NCI-H2196 (cell line): ENCODE measurements around the gene HOXA3.

Experiments
- DNase-seq: peaks from one replicate; lab custom pipeline; 2025; ENCODE audit not compliant: unreplicated experiment; lab: John Stamatoyannopoulos, UW

HOXA3 gene

DNA sequence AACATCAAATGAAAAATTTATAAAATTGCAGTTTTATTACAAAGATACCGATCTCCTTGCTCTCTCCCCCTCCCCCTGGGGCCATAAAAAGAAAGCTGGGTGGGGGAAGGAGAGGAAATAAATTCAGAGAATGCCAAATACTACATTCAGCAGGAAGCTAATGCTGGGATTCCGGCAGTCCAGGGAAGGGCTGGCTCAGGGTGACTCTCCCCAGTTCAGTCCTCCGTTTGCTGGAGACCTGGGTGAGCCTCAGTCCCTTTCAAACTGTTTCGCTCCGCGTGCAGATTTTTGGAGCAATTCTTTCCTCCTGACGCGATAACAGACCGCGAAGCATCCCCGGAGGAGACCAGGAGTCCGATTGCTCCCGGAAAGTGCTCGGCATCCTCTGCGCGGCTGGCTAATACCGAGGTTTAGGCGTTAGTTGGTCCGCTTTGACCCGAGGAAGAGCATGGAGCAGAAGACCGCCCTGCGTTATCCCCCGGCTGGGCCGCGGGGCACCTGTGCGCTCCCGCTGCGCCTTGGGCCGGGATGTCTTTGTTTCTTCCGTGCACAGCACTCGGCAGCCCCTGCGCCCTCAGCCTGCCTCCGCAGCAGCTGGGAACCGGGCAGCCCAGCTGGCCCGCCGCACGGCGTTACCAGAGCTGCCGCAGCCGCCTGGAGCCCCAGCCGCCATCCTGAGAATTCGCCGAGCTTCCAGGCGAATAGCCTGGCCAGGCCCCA lies 46.0 kb downstream of the HOXA3 start:
- DNase-seq: no peak

DNA sequence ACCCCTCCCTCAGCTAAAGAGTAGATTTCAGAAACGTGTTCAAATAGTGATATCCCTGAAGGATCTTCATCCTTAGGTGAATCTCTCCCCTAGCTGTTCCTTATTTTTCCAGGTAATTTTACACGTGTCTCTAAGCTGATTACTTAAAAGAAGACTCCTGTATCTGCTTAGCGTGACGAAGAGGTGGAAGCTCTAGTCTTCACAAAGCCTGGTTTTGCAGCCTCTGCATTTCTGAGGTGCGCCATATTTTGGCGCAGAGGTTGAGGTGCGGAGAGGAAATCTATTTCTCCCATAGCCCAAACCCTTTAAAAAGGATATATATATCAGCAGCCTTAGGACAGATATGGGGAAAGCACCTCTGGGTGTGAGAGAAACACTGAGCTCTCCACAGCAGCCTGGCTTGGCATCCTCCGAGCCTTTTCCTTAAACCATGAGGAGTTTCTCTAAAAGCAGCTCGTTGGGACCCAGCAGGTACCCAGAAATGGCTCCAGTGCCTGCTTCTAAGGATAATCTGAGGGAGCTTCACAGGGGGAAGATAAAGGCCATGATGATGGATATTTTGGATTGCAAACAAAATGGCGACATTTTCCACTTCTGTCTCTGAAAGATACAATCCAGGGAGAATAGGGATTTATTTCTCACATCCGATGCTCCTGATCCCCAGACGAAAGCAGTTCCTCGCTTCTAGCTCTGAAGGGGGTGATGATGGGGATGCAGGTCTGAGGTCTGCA lies 46.9 kb downstream of the HOXA3 start:
- no peak for DNase-seq

DNA sequence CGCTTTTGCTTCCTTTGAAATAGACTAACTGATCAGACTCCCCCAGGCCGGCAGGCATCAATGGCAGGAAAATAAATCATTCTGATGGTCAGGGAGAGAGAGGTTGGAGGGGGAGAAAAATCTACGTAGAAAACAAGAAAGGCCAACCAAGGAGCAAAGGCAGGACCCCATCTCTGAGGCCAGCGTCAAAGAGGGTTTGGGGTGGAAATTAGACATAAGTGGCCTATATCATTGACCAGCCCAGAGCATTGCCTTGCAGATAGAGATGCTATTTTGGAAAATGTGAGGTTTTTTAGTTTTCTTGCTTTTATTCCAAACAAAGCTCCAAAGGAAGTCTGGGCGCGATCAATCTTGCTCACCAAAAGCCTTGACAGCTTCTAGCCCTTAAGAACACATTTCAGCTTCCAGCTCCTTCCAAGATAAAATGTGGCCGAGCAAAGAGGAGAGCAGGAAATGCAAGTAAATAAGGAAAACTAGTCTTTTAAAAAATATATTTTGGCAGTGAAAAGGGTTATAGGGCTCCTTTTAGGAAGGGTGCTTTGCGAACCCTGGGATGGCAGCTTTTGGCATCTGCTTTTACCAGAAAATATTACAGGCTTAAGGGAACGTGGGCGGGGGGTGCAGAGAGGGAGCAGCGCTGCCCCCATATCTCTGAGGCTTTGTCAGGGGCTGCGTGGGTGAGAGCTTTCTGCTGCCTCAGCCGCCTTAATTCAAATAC lies 47.9 kb downstream of the HOXA3 start:
- no peak for DNase-seq

DNA sequence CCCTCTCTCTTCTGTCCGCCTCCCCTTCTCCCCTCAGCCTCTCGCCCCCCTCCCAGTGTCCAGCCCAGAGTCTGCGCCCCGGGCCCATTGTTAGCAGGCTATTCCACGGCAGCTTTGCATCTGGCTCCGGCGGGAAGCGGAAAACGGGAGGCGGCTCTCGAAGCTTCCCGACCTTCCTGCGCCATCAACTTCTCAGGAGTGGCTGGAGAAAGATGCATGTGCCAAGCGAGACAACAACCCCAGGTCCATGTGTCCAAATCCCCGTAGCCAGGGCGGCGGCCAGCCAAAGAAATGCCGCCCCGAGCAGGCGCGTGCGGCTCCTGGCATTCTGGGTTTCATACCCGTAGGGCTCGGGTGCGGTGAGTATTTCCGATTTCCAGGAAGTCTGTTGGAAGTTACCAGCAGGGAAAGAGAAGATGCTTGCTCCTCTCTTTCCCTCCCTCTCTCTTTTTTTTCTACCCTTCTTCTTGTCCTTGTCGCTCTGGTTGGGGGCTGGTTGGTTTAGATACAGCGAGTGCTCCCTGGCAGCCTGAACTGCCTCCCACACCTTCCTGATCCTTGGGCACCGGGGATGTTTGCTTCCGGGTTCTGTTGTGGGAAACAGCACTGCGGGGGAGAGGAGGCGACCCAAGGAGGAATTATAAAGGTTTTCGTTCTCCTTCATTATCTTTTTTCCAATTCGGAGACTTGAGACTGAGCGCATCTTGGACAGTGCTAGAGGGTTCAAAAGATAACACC lies 48.7 kb downstream of the HOXA3 start:
- no peak for DNase-seq

DNA sequence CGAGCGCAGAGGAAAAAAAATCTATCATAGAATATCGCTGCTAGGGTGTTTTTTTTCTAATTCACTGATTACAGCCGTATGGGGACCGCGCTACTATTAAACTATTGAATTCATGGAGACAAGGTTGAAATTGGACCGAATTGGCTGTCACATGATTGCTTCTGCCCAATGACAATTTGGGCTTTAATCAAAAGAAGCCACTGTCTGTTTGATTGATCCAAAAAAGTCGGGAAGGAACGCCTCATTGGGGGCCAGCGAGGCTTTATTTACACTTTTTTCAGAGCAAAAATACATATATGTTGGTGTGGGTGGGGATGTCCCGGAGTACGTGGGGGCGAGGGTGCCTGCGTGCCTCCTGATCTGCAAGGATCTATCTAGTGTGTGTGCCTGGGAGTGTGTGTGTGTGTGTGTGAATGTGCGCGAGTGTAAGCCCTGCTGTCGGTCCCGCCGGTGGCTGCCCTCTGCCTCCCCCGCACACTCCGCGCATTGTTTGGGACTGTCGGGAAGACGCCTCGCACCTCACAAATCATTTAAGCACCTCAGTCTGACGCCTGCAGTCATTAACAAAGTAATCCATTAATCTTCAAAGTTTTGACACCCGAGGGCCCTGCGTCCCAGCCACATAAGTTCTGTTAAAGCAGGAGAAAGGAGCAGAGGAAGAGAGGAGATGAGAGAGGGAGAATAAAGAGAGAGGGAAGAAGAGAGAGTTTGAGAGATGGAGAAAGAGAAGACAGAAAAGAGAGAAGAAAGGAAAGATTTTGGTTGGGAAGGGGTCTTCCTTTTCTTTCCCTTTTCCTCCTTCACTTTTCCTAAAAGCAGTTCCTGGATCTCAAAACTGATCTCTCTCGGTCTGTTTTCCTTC lies 49.6 kb downstream of the HOXA3 start, which contains the start of gene HOXA2:
HOXA2 (minus strand) TSS at position 103 of the 862 bp plus-strand sequence. CDS start 183 bp downstream, outside the sequence.
- DNase-seq: no peak

DNA sequence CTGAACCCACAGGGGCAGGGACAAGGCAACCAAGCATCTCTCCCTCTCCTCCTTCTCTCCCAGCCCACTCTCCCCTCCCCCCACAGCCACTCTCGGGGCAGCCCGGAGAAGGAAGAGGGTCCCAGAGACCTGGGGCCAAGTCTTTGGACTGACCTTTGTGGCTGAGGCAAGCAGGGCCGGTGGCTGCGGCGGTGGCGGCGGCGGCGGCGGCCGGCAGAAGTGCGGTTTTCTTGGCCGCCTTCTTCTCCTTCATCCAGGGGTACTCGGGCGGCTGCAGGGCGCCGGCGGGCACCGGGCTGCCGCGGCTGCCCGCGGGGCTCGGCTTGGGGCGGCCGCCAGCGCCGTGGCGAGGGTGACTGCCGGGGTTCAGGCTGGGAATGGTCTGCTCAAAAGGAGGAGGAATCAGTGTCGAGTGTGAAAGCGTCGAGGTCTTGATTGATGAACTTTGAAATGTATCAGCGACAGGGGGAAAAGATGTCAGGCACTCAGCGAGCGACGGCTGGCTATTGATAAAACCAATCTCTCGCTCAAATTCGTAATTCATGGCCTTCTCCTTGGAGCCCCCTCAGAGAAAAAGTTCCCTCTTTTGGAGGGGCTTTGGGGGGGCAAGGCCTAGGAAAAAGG lies 50.3 kb downstream of the HOXA3 start:
- DNase-seq: no peak

DNA sequence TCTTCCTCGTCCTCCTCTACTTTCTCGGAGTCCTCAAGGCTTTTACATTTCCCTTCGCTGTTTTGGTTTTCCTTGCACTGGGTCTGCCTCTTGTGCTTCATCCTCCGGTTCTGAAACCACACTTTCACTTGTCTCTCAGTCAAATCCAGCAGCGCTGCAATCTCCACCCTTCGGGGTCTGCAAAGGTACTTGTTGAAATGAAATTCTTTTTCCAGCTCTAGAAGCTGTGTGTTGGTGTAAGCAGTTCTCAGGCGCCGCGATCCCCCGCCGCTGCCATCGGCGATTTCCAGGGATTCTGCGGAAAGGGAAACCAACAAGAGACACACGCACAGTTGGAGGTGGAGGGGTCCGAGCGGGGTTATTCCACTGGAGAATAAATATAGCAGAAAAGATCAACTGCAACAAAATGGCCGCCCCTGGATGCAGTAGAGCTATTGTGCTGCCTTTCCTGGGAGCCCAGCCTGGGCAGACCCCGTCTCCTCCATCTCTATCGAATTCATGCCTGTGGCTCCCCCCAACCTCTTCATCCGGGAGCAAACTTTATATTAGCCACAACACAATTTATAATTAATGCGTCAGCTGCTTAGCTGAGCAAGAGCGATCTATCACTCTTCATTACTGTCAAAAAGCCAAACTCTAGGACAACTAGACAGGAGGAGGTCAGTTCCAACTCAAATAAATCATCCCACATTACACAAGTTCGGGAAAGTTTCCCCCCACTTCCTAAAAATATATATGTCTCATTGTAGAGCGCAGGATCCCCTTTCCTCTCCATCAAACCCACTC lies 51.0 kb downstream of the HOXA3 start:
- no peak for DNase-seq

DNA sequence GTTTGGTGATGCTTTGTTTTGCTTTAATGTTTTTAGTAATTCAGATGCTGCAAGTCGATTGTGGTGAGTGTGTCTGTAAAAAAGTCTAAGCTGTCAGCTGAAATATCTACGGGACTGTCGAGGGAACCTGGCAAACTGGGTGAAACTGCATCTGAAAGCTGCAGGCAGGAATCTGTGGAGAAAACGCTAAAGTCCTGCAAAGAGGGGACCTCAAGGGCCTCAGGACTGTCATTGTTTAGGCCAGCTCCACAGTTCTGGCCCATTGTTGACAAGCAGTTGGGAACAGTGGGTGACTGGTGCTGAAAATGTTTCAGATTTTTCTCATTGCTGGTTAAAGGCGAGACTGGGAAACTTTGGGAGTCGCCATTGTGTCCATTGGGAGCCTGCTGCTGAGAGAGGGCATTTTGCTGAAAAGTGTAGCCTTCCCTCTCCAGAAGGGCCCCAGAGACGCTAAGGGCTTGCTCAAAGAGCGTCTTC lies 51.7 kb downstream of the HOXA3 start:
- DNase-seq: no peak

DNA sequence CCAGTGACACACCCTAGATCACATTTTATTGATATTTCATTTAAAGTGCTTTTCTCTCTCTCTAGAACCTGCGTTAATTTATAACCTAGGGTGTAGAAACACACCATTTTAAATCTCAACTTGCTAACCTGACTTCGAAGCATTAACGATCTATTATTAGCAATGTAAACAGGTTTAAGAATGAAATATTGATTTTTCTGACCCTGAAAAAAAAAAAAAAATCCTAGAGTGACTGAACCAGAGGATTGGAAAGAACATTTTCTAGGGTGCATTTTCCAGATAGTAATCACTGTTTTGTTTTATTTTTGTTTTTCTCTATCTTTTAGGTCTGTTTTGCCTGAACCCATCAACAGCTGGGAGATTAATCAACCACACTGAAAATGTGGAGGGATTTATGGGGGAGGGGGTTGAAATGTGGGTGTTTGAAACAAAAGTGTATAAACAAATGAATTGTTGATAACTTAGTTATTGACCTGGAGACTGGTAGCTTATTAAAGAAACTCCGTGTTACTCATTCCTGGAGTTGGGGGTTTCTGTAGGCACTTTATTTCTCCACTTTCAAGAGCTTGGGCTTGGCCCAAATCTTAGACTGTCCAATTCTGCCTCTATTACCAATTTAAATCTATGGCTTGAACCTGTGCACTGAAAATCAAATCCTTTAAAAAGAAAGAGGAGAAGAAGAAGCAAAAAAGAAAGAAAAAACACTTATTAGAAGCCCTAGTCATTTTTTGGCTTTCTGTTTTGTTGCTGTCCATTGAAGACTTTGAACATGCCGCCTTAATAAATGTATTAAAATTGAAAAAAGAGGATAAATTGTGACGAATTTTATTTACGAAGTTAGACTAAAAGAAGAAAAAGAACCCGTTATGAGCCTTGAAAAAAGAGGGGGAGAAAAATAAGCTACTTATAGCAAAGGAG lies 52.7 kb downstream of the HOXA3 start:
- DNase-seq: no peak

DNA sequence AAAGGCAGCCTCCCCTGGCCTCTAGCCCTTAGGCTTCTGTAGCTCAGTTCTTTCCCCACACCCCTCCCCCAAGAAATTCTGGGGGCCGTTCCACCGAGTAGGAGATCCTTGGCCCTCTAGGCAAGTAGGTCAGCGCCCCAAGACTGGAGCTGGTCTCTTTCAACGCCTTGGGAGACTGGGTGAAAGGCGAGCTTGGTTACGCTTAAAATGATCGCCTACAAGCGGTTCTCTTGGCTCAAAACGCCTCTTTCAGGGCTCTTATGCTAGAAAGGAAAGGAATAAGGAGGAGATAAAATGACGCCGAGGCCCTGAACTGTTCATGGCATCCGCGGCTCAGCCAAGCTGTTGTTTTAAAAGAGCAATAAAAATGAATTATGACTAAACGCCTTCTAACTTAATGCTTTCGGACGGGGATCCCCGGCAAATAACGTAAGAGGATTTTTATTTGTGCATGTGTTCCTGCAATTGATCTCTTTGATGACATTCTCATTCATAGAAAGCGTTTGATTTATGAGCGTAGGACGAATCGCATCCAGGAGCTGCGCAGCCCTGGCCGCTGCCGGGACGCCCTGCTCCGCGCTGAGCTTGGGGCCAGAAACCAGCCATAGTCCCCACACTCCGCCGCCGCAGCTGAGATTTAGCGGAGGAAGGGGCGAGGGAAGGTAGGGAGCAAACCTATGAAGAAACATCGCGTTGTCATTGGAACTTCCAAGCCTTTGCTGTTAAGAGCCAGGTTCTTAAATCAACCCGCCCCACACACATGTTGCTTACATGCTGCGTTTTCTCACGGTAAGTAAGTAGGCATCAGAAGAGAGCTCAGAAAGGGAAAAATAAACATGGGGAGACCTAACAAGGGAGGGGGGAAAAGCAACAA lies 53.6 kb downstream of the HOXA3 start:
- no peak for DNase-seq

DNA sequence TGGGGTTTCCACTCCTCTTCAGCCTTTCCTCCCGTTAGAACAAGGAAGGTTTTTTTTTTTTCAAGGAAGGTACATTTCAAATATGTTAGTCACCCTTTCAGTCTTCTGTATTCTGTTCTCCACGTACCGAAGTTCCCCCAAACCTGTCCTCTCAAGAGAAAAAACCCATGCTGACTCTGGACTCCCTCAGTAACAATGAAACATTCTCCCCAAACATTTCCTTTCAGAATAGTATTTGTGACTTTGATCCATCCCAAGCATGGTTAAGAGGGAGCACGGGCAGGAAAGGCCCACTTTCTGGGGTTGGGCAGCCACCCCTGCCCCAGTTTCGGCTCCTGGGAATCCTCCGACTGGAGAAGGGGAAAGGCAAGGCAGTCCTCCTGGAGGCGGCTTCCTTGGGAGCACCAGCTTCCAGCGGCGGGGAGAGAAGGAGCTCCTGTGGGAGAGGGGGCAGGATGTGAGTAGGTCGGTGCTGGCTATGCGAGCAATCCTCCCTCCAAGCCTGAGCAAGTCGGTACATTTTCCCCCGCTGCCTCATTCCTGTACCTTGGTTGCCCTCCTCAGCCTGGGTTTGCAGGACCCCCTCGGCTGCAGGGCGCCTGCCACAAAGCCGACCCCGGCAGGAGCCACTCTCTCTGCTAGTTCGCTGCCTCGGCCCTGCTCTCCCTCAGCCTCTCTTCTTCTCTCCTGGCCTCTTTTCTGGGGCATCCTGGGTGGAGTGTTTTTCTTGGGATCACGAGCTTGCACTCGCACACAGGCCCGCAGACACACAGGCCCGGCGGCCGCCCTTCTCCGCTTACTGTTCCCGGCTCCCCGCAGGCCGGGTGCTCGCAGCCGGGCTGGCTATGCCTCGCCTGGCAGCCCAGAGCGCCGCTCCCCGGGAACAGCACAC lies 54.5 kb downstream of the HOXA3 start:
- DNase-seq: no peak

DNA sequence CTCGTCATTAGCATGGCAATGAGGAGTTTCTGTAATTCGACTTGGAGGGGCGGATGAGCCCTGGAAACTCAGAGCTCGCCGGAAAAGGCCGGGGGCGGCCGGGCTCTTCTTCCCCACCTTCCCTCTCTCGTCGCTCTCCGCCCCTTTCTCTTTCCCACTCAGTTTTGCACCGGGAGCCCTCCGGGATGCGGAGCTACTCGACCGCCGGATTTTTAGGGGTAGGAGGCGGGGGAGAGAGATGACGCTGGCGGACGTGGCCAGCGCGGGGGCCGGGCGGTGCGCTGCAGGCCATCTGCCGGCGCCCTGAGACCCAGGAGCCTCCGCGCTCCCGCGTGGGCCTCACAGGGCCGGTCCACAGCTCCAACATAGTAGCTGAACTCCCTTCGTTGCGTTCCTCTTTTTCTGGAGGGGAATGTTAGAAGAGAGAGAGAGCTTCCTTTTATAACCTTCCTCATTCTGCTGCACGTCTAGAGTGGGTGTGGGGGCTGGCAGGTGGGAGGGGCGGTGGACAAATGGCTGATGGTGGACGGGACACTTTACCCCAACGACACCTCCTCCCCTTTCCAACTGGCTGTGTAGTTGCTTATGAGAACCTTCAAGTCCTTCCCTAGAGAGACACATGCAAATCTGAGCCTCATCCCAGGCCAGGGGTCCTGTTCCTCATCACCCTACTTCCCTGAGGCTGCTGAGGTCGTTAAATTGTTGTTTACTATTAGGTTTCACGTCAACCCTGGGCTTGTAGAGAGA lies 55.4 kb downstream of the HOXA3 start:
- DNase-seq: no peak

DNA sequence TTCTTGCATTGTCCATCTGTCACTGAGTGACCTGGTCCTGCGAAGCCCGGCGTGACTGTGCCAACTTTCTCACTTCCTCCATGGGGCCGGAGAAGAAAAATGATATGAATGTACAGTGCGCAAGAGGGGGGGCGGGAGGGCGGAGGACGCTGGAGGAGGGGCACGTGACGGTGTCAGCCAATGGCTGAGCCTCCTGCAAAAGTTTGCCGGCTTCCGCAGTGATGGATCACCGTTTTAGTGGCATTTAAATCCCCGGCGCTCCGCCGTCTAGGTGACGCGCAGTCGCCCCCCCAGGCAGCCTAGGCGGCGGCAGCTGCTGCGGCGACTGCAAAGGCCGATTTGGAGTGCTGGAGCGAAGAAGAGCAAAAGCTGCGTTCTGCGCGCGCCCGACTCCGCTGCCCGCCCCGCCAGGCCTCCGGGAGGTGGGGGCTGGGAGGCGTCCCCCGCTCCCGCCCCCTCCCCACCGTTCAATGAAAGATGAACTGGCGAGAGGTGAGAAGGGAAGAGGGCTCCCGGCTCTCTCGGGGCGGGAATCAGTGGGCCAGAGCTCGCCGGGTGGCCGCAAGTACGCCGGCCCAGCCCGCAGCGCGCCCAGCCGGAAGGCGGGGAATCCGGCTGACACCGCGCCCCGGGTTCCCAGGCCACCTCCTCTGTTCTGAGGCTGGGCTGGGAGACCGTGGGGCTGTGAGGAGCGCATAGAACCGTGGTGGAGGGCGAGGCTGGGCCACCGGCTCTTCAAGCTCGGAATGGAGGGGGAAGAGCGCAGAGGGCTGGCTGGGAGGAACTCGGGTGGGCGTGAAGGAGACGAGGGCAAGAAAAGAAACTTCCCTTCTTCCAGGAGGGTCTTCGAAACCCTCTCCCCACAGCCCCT lies 56.3 kb downstream of the HOXA3 start, which contains the start of gene HOXA1:
HOXA1 (minus strand) TSS at position 104 of the 871 bp plus-strand sequence; CDS start at position 16, 88 bp downstream.
- DNase-seq: peak; percentile 83
